GM20000 (cell line): ENCODE results near the gene GREB1.

ENCODE experiments used
- DNase-seq: peaks from one replicate; pipeline ENCODE4 v3.0.0; 2012; ENCODE audit warnings: low spot score
- TF ChIP-seq, protein P1 (sequence below): IDR thresholded peaks from 2 replicates; pipeline ENCODE4 v1.5.1; 2012; ENCODE audit warnings: mild to moderate bottlenecking, control low read depth; ENCODE audit errors: extremely low read depth, missing control alignments

GREB1 gene

DNA sequence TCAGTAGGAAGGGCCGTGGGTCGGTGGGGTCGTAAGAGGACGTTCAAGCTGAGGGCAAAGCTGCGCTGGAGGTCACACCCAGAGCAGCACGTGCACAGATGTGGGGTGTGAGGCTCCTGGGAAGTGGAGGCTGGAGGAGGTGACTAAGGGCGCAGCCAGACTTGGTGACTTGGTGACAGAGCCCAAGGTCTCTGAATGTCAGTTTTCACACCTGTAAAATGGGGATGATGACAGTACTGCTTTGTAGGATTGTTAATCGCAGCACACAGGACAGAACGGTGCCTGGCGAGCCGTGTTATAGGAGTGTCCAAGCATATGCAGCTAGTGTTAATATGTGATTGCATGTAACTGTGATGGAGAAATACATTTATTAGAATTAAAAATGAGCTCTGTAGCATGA lies 95.4 kb downstream of the GREB1 start:
- TF ChIP-seq, protein P1, sequence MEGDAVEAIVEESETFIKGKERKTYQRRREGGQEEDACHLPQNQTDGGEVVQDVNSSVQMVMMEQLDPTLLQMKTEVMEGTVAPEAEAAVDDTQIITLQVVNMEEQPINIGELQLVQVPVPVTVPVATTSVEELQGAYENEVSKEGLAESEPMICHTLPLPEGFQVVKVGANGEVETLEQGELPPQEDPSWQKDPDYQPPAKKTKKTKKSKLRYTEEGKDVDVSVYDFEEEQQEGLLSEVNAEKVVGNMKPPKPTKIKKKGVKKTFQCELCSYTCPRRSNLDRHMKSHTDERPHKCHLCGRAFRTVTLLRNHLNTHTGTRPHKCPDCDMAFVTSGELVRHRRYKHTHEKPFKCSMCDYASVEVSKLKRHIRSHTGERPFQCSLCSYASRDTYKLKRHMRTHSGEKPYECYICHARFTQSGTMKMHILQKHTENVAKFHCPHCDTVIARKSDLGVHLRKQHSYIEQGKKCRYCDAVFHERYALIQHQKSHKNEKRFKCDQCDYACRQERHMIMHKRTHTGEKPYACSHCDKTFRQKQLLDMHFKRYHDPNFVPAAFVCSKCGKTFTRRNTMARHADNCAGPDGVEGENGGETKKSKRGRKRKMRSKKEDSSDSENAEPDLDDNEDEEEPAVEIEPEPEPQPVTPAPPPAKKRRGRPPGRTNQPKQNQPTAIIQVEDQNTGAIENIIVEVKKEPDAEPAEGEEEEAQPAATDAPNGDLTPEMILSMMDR, result no peak

DNA sequence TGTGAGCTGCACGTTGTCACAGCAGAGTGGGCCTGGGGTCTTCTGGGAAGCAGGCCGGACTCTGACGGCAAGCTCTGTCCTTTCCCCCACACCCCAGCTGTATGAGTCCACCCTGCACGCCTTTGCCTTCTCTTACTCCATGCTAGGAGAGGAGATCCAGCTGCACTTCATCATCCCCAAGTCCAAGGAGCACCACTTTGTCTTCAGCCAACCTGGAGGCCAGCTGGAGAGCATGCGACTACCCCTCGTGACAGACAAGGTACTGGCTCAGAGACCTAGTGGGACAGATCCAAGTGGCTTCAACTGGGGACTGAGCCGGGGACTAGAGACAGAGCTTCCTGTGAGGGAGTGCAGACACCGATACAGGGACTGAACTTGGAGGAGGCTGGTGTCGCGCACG lies 96.0 kb downstream of the GREB1 start:
- TF ChIP-seq, protein P1, result no peak
- DNase-seq, result no peak

More for the DNA sequence above, 95.4 kb downstream of the GREB1 start:
- DNase-seq, result no peak

DNA sequence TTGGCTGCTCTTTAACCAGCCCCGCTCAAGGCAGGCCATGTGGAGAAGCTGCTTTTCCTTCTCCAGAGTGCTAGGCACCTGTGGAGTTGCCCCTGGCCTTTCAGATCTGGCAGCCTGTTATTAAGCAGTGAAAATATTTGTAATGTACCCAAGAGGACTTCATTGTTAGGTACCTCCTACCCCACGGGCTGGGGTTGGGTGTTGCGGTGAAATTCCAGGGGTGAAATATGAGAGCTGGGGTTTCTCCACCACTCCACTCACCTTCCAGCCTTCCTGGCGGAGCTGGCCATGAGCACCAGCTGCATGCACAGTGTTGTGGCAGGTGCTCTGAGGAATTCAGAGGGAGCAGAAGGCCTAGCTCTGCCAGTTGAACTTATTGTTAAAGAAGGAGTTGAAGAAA lies 97.0 kb downstream of the GREB1 start:
- TF ChIP-seq, protein P1, result no peak
- DNase-seq, result no peak

DNA sequence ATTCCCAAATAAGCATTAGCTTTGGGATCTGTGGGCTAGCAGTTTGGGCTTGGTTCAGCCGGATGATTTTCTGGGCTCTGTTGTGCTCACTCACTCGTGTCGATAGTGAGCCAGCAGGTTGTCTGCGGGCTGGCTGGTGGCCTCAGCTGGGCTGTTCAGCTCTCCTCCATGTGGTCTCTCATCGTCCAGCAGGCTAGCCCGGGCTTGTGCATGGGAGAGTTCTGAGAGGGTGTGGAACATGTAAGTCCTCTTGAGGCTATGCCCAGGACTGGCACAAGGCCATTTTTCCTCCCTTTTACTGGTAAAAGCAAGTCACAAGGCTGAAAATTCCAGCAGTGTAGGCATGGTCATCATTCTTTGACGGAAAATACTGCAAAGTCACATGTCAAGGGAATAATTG lies 97.6 kb downstream of the GREB1 start:
- TF ChIP-seq, protein P1, result no peak
- DNase-seq, result no peak

DNA sequence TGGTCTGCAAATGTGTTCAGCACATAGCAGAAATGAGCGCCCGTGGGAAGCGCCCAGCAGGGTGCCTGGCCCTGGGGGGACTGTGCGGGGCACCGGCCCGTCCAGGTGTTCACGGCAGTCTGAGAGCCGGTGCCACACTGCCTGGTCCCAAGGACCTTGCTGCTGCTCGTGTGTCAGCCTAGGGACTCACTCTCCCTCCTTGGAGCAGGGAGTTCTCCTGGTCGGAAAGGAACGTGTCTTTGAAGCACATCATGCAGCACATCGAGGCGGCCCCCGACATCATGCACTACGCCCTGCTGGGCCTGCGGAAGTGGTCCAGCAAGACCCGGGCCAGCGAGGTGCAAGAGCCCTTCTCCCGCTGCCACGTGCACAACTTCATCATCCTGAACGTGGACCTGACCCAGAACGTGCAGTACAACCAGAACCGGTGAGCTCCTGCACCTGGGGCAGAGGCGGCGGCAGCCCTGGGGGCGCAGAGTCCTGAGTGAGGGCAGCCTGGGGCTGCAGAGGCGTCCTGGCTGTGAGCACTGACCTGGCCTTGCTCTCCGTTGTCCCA lies 100.2 kb downstream of the GREB1 start:
- DNase-seq, result no peak
- TF ChIP-seq, protein P1, result no peak

DNA sequence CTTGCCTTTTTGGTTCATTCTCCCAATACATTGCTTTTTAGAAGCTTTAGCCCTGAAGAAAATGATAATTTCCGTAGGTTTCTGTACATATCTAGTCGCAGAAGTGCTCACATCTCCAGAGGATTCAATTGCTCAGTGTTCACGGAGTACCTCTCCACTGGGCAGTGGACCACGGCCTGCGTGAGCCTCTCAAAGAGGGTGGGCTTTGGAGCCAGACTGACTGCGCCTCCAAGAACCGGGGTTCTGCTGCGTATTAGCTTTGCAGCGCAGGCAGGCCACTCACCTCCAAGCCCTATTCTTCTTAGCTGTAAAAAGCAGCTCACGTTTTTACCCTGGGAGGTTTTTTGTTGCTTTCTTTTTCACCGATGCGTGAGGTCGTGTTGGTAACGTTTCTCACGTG lies 100.7 kb downstream of the GREB1 start:
- TF ChIP-seq, protein P1, result no peak
- no peak for DNase-seq

DNA sequence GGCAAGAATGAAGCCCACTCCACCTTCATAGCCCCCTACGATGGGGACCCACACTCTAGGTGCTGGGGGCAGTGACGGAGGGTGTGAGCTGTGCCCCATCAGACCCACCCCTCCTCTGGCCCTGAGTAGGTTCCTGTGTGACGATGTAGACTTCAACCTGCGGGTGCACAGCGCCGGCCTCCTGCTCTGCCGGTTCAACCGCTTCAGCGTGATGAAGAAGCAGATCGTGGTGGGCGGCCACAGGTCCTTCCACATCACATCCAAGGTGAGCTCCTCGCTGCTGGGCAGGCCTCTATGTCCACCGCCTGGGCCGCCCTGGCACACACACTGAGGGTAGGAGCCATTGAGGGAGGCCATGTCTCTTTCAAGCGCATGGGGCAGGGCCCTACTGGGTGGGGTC lies 101.3 kb downstream of the GREB1 start:
- no peak for DNase-seq
- TF ChIP-seq, protein P1, result no peak
